Measurements from ENCODE around the gene RGS1. TPM values are rescaled to one million over a fixed set of nuclear protein-coding genes. Genes with fewer than 3 reads are reported as not detected.

The RGS1 gene
- total RNA-seq, 2 experiments from 2014 or later: 0.79 TPM; not detected in 1

GRCh38 chr1:192584866-192585265 lies 9.3 kb downstream of the RGS1 start:
- no peak overlapping the region for H3K4me3 ChIP-seq (ENCODE audit: low read depth, low read length, poor library complexity, severe bottlenecking)
- ChIA-PET POLR2A (interaction anchor here (0.7 to 1.5 kb wide), 4 partner anchors 23 to 415 kb away, joined by 3 to 10 read pairs (median 6); no protein-coding TSS in a partner anchor), CTCF (ENCODE audit: unreplicated experiment) (no interaction called here)
- H3K9me2 ChIP-seq (ENCODE audit: insufficient read depth, low read length): no peaks in the 10 kb centered on the region
- TF ChIP-seq, protein P1, sequence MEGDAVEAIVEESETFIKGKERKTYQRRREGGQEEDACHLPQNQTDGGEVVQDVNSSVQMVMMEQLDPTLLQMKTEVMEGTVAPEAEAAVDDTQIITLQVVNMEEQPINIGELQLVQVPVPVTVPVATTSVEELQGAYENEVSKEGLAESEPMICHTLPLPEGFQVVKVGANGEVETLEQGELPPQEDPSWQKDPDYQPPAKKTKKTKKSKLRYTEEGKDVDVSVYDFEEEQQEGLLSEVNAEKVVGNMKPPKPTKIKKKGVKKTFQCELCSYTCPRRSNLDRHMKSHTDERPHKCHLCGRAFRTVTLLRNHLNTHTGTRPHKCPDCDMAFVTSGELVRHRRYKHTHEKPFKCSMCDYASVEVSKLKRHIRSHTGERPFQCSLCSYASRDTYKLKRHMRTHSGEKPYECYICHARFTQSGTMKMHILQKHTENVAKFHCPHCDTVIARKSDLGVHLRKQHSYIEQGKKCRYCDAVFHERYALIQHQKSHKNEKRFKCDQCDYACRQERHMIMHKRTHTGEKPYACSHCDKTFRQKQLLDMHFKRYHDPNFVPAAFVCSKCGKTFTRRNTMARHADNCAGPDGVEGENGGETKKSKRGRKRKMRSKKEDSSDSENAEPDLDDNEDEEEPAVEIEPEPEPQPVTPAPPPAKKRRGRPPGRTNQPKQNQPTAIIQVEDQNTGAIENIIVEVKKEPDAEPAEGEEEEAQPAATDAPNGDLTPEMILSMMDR (conservative IDR thresholded peaks at IDR 0.05; ENCODE audit: low read length): no peak
- TF ChIP-seq EZH2phosphoT487 (IDR thresholded peaks at IDR 0.05; ENCODE audit: borderline replicate concordance, low read depth, low read length): no peak
- H3K9me3 ChIP-seq (ENCODE audit: low read length): no peaks in the 10 kb centered on the region
- no peaks in the 10 kb centered on the region for H4K20me1 ChIP-seq (ENCODE audit: insufficient read depth, low read length)
- no peak overlapping the region for H3K4me2 ChIP-seq (ENCODE audit: low read length)
- no peaks in the 10 kb centered on the region for H3K79me2 ChIP-seq (ENCODE audit: insufficient read depth, low read depth, low read length)
- H3K4me1 ChIP-seq (ENCODE audit: insufficient read depth, low read length, poor library complexity, severe bottlenecking): no peaks in the 10 kb centered on the region
- no TSS peak for BruUV-seq (replicated peaks)
- intact Hi-C loops (cut with micrococcal nuclease; ENCODE audit: unreplicated experiment): no loop called here
- H3K27ac ChIP-seq (ENCODE audit: low read depth, low read length, poor library complexity, severe bottlenecking): no peak overlapping the region
- no peaks in the 10 kb centered on the region for H3K36me3 ChIP-seq (ENCODE audit: insufficient read depth, low read length)
- no peak for DNase-seq (ENCODE audit: low spot score)
- no peak overlapping the region for H2AFZ ChIP-seq (ENCODE audit: low read length)

GRCh38 chr1:192587386-192588266 lies 12.1 kb downstream of the RGS1 start:
- no peaks in the 10 kb centered on the region for H4K20me1 ChIP-seq (ENCODE audit: insufficient read depth, low read length)
- no peaks in the 10 kb centered on the region for H3K79me2 ChIP-seq (ENCODE audit: insufficient read depth, low read depth, low read length)
- H3K9me2 ChIP-seq (ENCODE audit: insufficient read depth, low read length): no peaks in the 10 kb centered on the region
- no peaks in the 10 kb centered on the region for H3K36me3 ChIP-seq (ENCODE audit: insufficient read depth, low read length)
- H2AFZ ChIP-seq (ENCODE audit: low read length): no peak overlapping the region
- intact Hi-C loops (cut with micrococcal nuclease; ENCODE audit: unreplicated experiment): no loop called here
- H3K4me2 ChIP-seq (ENCODE audit: low read length): no peak overlapping the region
- BruUV-seq (replicated peaks): no TSS peak
- no peaks in the 10 kb centered on the region for H3K9me3 ChIP-seq (ENCODE audit: low read length)
- H3K4me1 ChIP-seq (ENCODE audit: insufficient read depth, low read length, poor library complexity, severe bottlenecking): no peaks in the 10 kb centered on the region
- H3K27ac ChIP-seq (ENCODE audit: low read depth, low read length, poor library complexity, severe bottlenecking): no peak overlapping the region
- ChIA-PET POLR2A (no interaction called here), CTCF (ENCODE audit: unreplicated experiment) (no interaction called here)
- no peak overlapping the region for H3K4me3 ChIP-seq (ENCODE audit: low read depth, low read length, poor library complexity, severe bottlenecking)
- DNase-seq (ENCODE audit: low spot score): no peak
- TF ChIP-seq EZH2phosphoT487 (IDR thresholded peaks at IDR 0.05; ENCODE audit: borderline replicate concordance, low read depth, low read length): no peak
- TF ChIP-seq, protein P1 (conservative IDR thresholded peaks at IDR 0.05; ENCODE audit: low read length): no peak

GRCh38 chr1:192588546-192588945 lies 13.0 kb downstream of the RGS1 start:
- POLR2A ChIA-PET: interaction anchor here (0.5 kb wide), 1 partner anchor 50 kb away, joined by 3 read pairs; no protein-coding TSS in a partner anchor
- CTCF ChIA-PET (ENCODE audit: unreplicated experiment): no interaction called here
- no peaks in the 10 kb centered on the region for H3K36me3 ChIP-seq (ENCODE audit: insufficient read depth, low read length)
- no peaks in the 10 kb centered on the region for H3K9me3 ChIP-seq (ENCODE audit: low read length)
- no peak for DNase-seq (ENCODE audit: low spot score)
- H2AFZ ChIP-seq (ENCODE audit: low read length): no peak overlapping the region
- intact Hi-C loops (cut with micrococcal nuclease; ENCODE audit: unreplicated experiment): no loop called here
- TF ChIP-seq, protein P1 (conservative IDR thresholded peaks at IDR 0.05; ENCODE audit: low read length): no peak
- no peak for TF ChIP-seq EZH2phosphoT487 (IDR thresholded peaks at IDR 0.05; ENCODE audit: borderline replicate concordance, low read depth, low read length)
- no peaks in the 10 kb centered on the region for H3K9me2 ChIP-seq (ENCODE audit: insufficient read depth, low read length)
- no peak overlapping the region for H3K4me2 ChIP-seq (ENCODE audit: low read length)
- no peak overlapping the region for H3K4me3 ChIP-seq (ENCODE audit: low read depth, low read length, poor library complexity, severe bottlenecking)
- H3K79me2 ChIP-seq (ENCODE audit: insufficient read depth, low read depth, low read length): no peaks in the 10 kb centered on the region
- no peaks in the 10 kb centered on the region for H4K20me1 ChIP-seq (ENCODE audit: insufficient read depth, low read length)
- no peaks in the 10 kb centered on the region for H3K4me1 ChIP-seq (ENCODE audit: insufficient read depth, low read length, poor library complexity, severe bottlenecking)
- BruUV-seq (replicated peaks): no TSS peak
- no peak overlapping the region for H3K27ac ChIP-seq (ENCODE audit: low read depth, low read length, poor library complexity, severe bottlenecking)

All from OCI-LY7 (cell line).